GM18499 (cell line): Measurements from ENCODE around the gene SYTL3.

Experiments
- ATAC-seq: cut with Tn5 transposase; IDR thresholded peaks from one replicate; pipeline ENCODE4 v1.9.1; 2021; ENCODE audit warnings: moderate number of reproducible peaks; ENCODE audit not compliant: insufficient read depth, unreplicated experiment

Gene SYTL3

GRCh38 chr6:158807515-158808441 lies 157.9 kb downstream of the SYTL3 start:
- no peak for ATAC-seq

GRCh38 chr6:158808442-158808833 lies 158.6 kb downstream of the SYTL3 start:
- no peak for ATAC-seq

GRCh38 chr6:158808941-158809678 lies 159.3 kb downstream of the SYTL3 start:
- ATAC-seq: peak; percentile 71

- no peak for ATAC-seq
Measured at GRCh38 chr6:158810155-158811095, 160.6 kb downstream of the SYTL3 start.

- no peak for ATAC-seq
Measured at GRCh38 chr6:158812611-158813010, 162.8 kb downstream of the SYTL3 start.

- no peak for ATAC-seq
Measured at GRCh38 chr6:158813032-158813431, 163.2 kb downstream of the SYTL3 start.
